ENCODE measurements around the gene APOBEC3G.
"Not testable (repeated sequence)": the region's sequence is repeated elsewhere in the genome, so short reads cannot be mapped to it uniquely, and the experiment has no call there.

DNA sequence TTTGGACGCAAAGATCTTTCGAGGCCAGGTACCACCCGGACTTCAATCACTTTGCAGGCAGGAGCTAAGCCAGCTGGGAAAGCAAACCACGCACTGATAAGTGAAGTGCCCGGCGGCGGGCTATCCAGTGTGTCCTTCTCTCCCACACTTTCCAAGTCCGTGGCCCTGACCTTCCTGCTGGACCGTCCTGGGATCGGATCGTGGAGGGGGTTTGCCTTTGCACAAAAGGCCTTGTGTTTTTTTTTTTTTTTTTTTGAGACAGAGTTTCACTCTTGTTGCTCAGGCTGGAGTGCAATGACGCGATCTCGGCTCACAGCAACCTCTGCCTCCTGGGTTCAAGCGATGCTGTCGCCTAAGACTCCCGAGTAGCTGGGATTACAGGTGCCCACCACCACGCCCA is 34.0 kb upstream of the APOBEC3G start:
- not testable (repeated sequence) for TF ChIP-seq ELF4 (IDR thresholded peaks at IDR 0.05); FOXM1 (IDR thresholded peaks at IDR 0.05; ENCODE audit: borderline replicate concordance); ARNT (IDR thresholded peaks at IDR 0.05); BHLHE40 (IDR thresholded peaks at IDR 0.05; ENCODE audit: borderline replicate concordance)

Measured in HEK293T (cell line).